T1000 (cell line): ENCODE measurements around the gene ARID1B.
"Not testable (repeated sequence)": the region's sequence is repeated elsewhere in the genome, so short reads cannot be mapped to it uniquely, and the experiment has no call there.

ENCODE experiments used
- DNase-seq: peaks from one replicate; lab custom pipeline; 2025; ENCODE audit warnings: mixed read lengths; lab: John Stamatoyannopoulos, UW

ARID1B gene

DNA sequence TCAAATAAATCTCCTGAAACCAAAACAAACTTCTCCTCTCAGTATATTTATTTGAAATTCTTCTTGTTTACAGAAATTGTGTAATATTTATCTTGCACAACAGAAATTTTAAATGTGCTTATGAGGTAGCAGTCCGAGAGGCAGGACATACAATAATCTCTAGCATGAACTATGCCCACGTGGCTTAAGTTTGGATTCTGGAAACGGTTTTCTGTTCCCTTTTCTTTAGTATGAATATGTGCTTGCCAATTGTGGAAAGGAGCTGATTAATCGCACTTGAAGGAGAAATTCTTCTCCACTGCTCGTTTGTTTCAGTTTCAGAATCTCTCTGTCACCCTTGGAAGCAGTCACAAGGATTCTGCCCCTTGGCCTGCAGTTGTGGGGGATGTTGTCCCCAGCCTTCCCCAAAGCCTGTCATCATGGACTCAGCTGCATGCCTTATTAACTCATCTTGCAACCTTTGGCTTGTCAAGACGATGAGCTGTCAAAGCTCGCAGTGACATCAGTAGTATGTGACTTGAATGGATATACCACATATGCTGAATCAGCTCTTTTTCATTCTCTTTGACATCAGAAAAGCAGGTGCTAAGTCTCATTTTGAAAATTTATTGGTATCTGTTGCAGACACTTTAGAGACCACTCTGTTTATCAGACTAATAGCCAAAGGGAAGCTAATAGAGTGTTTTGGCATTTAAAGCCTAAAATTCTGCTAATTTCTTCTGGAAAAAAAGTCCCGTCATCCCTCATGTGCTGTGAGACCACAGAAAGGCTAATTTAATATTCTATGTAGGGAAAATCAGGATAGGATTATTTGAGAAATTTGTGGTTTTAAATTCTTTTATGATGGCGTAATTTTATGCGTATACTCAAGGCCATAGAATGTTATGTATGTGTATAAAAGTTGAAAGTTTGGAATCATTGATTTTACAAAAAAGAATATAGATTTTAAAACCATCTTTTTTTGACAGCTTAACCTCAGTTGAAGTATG lies 186.8 kb downstream of the ARID1B start:
- DNase-seq = no peak

DNA sequence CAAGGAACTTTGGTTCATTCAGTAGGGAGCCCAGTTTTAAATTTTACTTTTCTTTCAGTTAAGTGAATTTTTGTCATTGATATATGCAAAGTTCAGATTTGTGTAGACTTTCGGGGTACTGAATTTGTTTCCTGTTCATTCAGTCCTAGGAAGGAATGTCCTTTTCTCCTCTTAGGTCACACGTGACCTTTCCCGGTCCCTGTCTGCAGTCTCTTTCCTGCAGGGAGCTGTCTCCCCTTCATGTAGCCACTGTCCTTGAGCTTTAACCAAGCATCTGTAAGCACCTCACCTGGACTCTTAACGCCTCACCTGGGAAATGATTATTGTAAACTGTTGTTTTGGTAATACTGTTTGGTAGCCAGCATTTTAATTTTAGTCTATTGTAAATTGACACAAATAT lies 190.7 kb downstream of the ARID1B start:
- DNase-seq = no peak

DNA sequence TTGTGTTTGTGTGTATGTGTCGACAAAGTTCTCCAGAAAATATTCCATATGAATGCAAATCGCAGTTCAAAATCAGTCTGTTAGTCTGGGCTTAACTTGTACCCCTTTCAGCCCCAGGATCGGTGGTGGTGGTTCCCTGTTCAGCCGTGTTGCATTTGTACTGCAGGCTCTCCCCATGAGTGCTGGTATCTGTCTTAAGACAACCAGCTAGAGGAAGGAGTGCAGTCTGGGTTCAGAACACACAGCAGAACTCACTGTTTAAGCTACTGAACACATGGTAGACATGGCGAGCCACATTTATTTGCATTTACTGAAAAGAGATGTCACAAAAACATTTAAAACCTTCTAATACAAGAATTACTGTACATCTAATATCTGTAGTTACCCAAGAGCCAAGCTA lies 192.1 kb downstream of the ARID1B start:
- no peak for DNase-seq

DNA sequence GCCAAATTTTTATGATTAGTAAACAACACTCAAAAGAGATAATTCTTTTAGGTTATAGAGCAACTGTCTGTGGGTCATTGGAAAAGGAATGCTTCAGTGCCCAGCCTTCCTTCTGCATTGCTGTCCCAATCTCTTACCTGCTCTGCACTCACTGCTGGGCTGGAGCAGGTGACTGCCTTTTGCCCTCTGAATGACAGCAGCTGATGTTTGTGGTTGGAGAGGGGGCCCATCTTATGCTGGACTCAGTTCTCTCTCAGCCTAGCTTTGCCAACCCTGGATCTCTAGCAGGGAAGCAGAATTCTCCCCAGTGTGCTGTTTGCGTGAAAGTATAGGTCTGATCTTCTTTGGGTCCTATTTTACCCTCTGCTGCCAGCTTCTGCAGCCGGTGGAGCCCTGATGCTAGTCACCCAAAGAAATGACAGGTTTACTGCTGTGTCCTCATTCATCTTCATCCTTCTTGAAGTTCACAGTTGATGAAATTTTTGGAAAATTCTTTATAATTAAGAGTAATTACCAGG lies 193.5 kb downstream of the ARID1B start:
- DNase-seq = no peak

DNA sequence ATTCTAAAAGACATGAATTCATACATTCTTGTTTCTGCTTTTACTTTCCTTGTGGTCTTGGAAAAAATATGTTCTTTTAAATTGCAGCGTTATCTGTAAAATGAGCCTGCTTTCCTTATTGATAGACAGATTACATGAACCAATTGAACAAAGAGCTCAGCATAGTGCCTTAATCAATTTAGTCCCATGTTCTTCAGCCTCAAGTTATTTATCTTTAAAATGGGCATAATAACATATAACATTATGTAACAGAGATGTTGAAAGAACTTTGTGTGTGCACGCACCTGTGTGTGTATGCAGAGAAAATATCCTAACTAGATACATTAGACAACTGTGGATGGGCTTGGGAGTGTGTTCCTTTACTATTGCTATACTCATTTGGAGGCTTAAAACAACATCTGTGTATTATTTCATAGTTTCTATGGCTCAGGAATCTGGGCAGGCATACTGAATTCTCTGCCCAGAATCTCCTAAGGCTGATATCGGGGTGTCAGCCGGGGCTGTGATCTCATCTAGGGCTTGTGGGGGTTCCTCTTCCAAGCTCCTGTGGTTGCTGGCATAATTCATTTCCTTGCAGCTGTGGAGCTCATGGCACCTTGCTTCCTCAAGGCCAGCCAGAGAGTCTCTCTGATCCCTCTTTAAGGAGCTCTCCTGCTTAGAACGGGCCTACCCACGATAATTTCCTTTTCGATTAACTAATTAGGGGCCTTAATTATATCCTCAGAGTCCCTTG lies 194.1 kb downstream of the ARID1B start:
- no peak for DNase-seq

DNA sequence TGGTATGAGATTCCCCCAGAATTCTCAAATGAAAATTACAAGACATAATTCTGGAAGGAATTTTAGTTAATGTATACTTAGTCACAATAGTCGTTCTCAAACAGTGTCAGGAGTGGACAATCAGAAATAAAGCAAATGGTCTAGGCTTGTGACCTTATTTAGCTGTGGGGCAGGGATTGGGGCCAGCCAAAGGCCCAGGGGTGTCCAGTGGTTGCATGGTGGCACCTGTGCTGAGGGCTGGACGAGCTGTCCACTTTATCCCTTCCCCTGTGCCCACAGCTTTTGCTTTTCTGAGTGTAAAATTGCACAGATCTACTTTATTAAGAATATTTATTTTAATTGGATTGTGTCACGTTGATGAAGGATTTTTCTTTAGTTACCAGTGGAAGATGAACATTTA lies 195.0 kb downstream of the ARID1B start:
- DNase-seq = no peak

DNA sequence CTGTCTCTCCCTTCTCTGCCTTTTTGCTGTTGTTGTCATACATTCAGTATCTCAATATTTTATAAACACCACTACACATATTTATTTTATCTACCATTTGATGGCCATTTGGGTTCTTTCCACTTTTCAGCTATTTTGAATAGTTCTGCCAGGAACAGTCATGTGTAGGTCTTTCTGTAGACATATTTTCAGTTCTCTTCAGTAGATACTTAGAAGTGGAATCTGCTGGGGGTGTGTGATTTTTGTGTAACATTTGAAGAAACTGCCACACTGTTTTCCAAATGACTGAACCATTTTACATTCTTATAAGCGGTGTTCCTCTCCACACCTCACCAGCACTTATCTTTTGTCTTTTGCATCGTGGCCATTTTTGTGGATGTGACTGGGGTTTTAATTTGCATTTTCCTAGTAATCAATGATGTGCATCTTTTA lies 197.7 kb downstream of the ARID1B start:
- no peak for DNase-seq

DNA sequence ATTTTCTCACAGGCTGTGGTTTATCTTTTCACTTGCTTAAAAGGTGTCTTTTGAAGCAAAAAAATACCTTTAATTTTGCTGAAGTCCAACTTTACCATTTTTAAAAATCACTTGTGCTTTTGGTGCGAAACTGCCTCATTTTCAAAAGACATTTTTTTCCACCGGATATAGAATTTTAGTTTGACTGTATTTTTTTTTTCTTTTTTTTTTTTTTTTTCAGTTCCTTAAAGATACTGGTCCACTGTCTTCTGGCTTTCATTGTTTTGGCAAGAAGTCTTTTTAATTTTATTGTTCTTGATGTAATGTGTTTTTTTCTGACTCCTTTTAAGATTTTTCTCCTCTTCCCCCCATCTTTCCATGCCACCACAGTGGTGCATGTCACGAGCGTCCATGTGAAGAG lies 198.2 kb downstream of the ARID1B start:
- DNase-seq = no peak

DNA sequence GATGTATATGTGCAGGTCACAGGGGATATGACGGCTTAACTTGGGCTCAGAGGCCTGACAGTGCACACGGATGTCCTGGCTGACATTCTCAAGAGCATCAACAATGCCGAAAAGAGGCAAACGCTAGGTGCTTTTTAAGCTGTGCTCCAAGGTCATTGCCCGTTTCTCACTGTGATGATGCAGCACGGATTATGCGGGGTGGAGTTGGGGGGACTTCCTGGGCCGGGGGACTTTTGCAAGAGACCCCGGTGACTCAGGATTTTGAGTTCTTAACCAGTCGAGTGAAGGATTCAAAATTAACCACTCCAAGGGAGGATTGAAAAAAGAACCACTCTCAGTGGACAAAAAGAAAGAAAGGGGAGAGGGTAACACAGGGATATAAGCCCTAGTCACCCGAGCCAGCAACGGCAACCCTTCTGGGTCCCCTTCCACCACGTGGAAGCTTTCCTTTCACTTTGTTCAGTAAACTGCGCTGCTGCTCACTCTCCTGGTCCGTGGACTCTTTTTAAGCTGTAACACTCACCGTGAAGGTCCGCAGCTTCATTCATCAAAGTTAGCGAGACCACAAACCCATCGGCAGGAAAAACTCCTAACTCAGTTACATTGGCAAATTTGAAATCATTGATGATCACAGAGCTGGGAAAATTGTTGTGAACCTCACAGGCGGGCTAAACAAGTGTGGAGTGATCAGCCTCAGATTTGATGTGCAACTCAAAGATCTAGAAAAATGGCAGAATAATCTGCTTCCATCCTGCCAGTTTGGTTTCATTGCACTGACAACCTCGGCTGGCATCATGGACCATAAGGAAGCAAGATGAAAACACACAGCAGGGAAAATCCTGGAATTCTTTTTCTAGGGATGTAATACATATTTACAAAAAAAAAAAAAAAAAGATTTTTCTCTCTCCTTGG lies 199.3 kb downstream of the ARID1B start:
- no peak for DNase-seq

DNA sequence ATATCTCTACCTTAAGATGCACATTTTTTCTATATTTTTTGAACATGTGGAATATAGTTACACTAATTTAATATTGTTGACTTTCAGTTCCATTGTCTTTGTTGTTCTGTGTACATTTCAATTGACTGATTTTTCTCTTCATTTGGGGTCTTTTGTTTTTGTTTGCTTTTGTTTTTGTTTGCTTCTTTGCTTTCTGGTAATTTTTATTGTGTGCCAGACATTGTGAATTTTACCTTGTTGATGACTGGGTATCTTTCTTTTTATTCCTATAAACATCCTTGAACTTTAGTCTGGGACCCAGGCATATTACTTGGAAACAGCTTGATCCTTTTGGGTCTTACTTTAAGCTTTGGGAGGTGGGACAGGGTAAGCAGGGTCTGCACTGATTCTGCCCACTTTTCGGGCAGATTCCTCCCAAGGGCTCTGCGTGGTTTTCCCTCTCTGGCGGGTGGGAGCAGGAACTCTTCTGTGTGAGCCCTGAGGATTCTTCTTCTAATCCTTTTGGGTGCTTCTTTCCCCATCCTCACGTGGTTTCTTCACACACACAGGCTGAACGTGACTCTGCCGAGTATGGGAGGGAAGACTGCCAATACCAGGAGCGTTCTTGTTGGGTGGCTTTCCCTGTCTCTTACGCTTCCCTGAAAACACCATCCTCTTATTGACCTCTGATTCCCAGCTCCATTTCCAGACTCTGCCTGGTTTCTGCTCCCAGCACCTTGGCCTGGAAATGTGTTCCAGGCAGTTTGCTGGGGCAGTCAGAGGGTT lies 200.5 kb downstream of the ARID1B start:
- DNase-seq = no peak

DNA sequence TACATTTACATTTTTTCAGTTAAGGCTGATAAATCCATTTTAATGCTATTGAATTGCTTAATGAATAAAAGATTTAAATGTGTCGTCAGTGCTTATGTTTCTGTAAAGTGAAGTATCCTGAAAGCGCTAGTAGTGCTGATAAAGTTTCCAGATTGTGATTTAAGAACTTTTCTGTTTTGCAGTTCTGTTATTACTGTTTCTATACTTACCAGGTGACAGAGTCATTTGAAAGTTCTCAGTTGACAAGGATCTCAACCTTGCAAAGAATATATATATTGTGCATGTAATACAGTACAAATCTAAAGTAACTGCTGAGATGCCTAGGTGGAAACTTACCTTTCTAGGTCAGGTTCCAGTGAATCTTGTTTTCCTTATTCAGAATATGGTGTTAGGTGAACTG lies 201.8 kb downstream of the ARID1B start:
- DNase-seq = no peak

DNA sequence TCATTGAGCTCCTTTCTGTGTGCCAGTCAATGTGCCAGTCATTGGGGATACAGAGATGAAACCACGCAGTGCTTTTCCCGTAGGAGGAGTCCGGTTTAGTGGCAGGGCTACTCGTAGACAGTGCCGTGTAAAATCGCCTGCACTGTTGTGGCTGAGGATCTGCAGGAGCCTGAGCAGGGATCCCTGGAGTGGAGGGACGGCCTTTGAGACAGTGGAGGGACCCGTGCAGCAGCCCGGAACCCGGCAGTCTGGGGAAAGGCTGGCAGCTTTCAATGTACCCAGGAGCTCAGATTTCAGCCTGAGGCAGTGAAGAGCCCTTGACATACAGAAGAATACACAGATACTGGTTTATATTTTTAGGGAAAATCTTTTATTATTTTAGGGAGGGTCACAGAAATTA lies 203.3 kb downstream of the ARID1B start:
- DNase-seq = no peak

DNA sequence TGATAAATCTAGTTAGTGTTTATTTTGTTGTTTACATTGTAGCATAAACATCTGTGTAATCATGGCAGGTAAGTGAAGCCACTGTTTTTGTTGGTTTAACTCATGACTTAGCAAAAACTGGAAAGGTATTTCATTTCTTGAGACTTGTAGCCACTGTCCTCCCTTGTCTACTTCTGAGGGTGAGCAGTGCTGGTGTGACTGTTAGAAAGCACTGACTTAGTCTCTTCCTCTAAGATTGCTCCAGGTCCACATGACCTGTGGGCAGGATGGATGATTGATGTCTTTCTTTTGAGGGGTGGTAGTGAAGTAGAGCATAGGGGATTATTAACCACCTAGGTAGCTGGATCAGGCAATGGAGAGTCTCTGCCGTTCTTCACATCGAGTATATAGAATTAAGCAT lies 203.8 kb downstream of the ARID1B start:
- no peak for DNase-seq

DNA sequence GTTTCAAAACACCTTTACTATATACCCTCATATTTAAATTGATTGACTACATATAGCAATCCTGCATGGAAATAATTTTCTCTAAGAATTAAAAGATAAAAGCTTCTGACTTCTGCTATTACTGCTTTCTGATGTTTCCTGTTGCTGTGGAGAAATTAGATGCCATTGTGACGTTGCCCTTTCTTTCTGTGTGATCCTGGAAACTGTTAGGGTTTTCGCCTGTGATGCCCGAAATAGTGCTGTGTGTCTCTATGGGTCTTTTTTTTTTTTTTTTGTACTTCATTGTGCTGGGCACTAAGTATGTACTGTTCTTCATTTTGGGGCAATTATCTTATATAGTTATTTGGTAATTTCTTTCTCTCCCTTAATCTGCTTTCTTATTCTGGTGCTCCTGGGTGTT lies 205.0 kb downstream of the ARID1B start:
- no peak for DNase-seq

DNA sequence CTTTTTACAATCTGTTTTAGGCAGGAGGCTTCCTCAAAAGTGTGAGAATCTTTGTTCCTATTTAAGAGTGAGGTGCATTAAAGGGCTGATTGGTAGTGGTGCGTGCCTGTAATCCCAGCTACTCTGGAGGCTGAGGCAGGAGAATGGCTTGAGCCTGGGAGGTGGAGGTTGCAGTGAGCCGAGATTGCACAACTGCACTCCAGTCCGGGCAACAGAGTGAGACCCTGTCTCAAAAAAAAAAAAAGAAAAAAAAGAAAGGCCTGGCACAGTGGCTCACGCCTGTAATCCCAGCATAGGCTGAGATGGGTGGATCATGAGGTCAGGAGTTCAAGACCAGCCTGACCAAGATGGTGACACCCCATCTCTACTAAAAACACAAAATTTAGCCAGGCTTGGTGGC lies 205.7 kb downstream of the ARID1B start:
- not testable (repeated sequence) for DNase-seq

DNA sequence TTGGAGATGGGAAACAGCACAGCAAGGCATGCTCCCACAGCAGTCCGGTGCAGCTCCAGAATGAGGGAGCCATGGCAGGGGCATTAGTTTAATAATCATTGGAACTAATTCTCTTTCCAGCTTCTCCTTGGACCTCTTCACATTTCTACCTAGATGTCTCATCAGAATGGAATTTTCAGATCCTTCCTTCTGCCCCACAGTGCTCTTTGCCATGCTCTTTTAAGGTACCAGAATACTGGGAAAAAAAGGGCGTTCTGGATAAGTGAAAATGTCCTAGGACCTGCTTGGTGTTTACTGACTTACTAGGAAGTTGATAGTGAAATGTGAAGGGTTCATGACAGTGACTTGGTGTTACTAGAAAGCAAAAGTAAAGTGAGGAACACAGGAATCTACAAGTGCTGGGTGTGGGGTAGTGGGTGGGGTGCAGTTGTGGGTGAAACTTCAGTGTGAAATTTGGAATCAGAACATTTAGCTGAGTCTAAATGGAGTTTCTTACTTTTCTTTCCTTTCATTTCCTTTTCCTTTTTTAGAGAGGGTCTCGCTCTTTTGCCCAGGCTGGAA lies 207.1 kb downstream of the ARID1B start:
- DNase-seq = no peak

DNA sequence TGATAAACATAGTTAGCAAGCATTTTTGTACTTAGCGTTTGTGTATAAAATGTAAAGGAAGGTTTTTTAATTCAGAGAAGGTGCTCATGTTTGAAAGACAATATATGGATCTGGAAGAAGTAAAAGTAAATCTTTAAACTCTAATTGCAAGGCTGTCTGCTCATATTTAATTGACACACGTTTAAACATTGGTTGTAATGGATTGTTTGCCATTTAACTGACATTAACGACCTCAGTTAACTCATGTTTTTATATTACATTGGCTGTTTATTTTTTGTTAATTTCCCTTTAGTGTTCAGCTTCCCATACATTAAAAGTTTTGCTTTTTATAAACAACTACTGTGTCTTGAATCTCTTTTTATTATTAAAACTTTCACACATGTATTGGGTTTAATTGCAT lies 208.1 kb downstream of the ARID1B start:
- no peak for DNase-seq

DNA sequence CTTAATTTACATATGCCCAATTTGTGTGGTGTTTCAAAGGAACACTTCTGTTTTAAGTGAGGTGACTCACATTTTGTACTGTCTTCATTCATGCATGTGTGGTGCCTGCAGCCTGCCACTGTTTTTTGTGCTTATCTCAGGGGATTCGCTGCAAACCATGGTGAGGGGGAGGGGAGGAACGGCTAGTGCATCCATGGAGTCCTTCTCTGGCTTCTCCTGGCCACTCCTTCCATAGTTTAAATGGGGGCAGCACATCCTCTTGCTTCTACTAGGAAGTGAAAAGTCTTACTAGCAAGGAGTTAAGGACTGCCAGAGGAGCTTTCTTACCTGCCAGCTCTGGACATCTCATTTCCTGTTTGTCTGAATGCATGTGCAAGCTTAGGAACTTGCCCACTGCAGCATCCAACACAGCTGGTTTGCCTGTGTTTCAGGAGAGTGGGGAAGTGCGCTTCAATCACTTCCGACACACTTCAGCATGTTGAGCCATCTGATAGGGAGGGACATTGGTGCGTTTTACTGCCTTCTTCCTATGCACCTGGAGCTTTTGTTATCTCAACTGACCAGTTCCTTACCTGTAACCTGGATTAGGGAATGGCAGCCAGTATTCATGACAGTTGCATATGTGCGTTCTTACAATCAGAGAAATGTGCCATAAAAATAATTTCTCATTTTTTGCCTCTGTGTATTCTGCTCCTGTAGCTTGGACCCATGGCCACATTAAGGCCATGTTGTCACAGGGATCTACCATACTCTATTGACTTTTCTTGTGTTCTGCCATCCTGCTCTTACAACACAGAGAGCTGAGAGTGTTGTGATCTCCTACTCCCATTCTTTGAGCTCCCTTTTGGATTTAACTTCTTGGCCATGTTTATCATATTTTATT lies 211.3 kb downstream of the ARID1B start:
- DNase-seq = no peak

DNA sequence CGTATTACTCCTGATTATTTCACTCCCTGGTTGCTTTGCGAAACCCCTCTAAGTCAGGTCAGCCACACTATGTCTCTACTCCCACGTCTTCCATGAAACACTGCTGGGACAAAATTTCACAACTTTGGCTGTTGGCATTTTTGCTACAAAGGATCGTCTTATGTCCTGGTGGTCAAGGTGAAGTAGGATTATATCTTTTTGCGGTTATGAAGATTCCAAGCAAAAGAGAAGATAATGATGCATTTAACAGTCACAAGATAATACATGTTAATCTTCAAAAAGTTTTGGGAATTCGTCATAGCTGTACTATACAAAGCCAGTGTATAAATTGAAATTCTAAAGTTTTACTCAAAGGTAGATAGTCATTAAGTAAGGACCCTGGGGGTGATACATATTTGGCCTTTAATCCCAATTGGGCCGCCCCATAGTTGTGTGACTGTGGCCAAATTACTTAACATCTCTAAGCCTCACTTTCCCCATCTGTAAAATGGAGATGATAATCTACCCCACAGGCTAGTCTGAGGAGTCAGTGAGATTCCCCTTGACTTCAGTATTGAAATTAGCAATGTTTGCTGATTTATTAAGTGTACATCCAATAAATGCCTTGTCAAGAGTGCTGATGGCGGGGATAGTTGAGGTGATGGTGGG lies 212.1 kb downstream of the ARID1B start:
- DNase-seq = no peak
